HG03558 (cell line): ENCODE measurements around the gene PCARE.

ENCODE experiments used
- ATAC-seq: cut with Tn5 transposase; IDR thresholded peaks from one replicate; pipeline ENCODE4 v1.9.1; 2021; ENCODE audit warnings: moderate number of reproducible peaks; ENCODE audit not compliant: unreplicated experiment; ENCODE audit errors: extremely low read depth

PCARE gene

DNA sequence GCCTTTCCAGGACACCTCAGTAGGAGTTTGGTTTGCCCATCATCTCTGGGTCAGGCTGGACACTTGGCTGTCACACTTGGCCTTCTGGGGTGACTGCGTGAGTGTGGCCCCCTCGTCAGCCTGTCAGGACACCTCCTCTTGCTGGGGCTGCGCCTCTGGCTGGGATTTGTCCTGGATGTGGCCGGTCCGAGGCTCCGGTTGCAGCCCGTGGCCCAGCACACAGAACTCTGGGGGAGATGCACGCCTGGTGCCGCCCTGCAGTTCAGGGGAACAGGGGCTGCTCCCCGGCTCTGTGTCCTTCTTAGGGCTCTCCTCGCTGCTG, 9.6 kb downstream of the PCARE start:
- ATAC-seq, result no peak

- ATAC-seq, result no peak
Measured at GRCh38 chr2:29064346-29064715, 10.0 kb downstream of the PCARE start.

- no peak for ATAC-seq
Measured at GRCh38 chr2:29063646-29064345, 10.5 kb downstream of the PCARE start.

DNA sequence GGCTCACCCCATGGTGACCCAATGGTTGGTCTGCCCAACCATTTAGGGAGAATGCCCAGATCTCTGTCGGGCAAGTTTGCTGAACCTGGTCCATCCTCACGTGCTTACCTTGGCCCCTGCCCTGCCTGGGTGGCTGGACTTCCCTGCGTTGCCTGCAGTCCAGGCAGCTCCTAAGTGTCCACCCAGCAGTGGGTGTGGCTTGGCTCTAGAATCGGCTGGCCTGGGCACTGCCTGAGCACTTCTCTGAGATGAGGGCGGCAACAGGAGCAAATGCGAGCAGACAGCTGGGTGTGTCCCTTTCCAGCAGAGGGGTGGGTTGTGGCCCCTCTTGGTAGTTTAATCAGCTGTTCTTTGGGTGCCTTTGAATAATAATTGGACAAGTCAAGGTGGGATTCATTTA, 11.3 kb downstream of the PCARE start:
- no peak for ATAC-seq

DNA sequence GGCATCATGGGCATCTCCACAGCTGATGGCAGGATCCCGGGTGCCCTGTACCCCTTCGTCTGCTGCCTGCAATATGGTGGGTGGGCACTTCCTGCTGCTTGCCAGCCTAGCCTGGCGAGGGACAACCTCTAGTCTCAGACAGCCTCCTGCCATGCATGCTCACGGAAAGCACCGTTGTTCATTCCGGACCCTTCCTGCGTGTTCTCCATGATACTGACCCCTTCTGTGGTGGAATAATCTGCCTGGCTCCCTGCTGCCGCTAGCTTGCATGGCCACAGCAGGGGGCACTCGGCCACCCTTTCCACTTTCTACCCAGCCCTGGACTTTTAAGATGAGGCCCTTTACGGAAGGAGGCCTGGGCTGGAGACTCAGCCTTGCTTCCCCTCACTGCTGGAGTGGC, 12.0 kb downstream of the PCARE start:
- no peak for ATAC-seq

GRCh38 chr2:29061616-29062015, 12.7 kb downstream of the PCARE start:
- ATAC-seq, result no peak

DNA sequence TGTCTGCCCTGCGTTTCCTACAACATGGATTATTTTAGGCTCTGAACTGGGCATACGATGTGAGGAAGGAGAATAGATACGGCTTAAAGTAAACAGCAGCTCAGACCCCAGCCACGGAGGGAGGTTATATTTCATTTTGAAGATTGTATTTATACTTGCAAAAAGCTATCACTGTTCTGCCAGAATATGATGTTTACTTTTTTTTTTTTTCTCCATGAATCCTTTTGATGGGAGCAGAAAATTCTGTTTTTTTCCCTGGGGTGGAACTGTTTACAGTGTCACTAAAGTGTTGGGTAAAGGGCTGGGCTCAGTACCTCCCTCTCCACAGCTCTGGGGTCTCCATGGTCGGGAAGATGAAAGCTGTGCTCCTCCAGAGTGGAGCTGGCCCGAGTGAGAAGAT, 13.1 kb downstream of the PCARE start:
- no peak for ATAC-seq

- ATAC-seq, result no peak
Measured at GRCh38 chr2:29060441-29060840, 13.9 kb downstream of the PCARE start.

GRCh38 chr2:29059624-29060023, 14.7 kb downstream of the PCARE start:
- ATAC-seq, result no peak

- no peak for ATAC-seq
Measured at GRCh38 chr2:29057006-29057405, 17.3 kb downstream of the PCARE start.

GRCh38 chr2:29056452-29056851, 17.9 kb downstream of the PCARE start:
- no peak for ATAC-seq

DNA sequence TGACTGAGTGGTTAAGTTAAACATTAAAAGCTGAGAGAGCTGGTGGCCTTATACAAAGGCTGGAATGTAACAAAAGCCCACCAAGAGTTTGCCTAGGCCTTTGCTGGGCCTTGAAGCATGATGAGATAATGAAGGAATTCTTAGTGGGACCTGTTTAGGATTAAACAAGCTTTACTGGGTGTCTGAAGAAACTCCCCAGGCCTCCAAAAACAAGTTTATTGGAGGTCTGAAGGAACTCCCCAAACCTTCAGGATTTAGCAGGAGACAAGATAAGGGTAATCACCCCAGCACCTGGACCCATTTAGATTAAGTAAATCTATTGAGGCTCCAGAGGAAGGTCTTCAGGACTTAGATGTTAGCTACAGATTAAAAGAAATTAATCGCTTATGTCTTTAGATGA, 18.7 kb downstream of the PCARE start:
- no peak for ATAC-seq

- ATAC-seq, result no peak
Measured at GRCh38 chr2:29054430-29054829, 19.9 kb downstream of the PCARE start.

DNA sequence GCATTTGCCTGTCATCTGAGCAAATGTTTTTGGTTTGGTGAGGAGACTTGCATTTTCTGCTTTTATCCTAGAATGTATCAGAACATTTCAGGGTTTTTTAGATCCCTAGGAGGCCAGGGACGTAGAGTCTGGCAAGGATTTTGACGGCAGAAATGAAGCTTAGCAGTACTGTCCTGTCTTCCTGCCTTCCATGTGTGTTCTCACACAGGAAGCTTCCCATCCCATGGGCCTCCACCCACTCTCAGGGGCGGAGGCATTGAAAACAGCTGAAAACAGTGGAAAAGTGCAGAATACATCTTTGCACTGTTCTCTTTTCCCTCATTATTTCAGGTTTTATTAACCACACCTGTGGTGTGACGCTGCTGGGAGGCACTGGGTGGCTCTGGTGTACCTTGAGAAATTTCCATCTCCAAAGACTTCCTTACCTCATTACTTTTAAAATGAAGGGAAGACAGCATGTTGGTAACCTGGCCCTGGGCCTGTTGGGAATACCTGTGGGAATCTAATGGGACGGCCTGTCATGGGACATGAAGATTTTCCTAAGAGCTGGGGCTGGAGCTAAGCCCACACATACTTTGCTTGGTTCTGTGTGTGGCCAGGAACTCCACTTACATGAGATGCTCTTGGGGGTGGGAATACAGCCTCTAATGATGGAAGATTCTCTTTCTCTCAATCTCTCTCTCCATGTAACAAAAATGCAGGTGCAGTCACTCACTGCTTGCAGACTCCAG, 20.5 kb downstream of the PCARE start:
- ATAC-seq, result no peak

DNA sequence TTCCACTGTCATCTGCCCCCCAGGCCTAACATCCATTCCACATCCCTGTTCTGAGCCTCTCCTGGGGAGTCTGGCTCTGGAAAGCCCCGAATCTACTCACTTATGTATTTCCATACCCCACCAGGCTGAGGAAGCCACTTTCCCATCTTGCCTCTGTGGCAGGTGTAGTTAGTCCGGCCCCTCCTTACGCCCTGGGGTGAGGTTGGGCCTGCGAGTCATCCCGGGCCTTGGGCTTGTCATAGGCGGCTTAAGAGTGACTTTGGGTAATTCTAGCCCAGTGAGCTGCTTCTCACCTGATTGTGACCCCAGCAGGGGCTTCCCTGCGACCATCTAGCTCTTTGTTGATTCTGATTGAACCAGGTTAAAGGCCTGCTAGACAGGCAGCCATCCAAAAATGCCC, 21.1 kb downstream of the PCARE start:
- ATAC-seq, result no peak

- no peak for ATAC-seq
Measured at GRCh38 chr2:29052807-29053206, 21.5 kb downstream of the PCARE start.

DNA sequence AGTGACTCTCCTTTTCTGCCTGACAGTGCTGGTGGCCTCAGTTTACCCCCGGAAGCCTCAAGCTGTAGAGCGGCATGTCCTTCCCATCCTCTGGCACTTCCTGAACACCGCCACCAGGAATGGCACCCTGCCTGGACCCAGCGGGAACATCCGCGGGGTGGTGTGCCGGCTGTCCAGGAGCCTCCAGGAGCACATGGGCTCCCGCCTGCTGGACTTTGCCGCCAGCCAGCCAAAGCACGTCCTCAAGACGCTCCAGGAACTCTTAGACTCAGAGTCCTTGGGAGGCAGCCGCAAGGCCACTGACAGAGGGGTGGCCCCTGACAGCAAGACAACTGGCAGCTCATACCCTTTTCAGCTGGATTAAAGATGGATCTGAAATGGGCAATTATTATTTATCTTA, 22.6 kb downstream of the PCARE start:
- no peak for ATAC-seq

DNA sequence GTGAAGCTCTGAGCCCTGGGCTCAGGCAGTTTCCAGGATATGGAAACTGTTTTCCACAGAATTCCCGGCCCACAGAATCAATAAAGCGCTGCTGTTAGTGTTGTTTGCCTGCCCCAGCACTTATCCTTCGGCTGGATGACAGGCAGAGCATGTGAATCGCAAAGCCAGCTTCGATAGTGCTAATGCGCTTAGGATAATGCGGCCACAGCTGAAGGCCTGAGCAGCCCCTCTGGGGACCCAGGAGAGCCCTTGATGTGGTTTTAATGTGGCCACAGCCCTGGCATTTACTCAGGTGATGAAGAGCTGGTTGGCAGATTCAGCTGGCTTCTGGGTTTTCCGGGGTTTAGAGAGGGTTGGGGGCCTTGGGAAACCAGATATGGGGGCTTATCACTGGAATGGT, 23.7 kb downstream of the PCARE start:
- ATAC-seq, result no peak

DNA sequence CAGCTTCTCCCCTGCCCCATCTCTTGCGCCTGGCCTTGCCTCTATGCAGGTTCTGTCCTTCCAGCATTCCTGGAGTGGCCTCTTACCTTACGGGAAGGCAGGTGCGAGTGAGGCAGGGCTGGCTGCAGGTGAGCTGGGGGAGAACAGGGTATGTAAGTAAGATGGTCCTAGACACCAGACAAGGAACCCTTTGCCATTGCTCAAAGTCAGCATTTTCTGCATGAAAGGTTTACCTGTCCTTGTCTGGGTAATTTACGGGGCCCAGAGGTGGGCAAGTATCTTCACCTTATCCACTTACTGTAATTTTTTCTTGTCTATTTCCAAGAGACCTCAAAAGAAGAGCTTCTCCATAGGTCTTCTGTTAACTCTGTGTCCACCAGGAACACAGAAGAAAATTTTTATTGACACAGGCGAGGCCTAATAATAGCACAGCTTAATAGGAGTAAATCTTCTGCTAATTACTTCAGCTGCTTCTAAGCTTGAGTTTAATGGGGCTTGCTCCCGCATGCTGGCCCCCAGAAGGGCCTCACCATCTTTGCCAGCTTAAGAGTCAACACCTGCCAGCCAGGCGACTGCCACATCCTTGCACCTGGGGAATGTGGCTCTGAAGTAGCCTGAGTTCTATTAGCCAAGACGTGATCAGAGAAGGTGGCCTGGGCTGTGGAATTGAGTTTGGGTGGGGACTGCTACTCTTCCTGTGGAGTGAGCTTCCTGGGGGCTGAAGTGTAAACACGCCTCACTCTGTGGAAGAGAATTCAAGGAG, 27.1 kb downstream of the PCARE start:
- no peak for ATAC-seq

GRCh38 chr2:29046321-29046720, 28.0 kb downstream of the PCARE start:
- no peak for ATAC-seq

DNA sequence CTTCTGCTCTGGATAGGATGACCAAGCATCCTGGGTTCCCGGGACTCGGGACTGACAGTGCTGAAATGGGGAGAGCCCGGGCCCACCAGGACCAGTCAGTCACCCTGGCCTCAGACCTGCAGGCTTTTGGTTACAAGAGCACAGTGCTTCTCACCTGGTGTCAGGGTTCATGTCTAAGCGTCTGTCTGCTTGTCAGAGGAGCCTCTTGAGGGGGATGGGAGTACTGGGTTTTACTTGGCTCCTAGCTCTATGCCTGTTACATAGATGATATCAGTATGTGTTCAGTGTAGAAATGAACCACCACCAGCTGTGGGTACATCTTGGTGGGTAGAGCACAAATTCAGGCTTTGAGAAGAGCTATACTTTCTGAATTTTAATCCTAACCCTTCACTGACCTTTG, 29.9 kb downstream of the PCARE start:
- no peak for ATAC-seq
